Body of pancreas (tissue), 4 donors: ENCODE data around the gene NBAS. TPM values are rescaled to one million over a fixed set of nuclear protein-coding genes. Genes with fewer than 3 reads are reported as not detected.

Experiments
- ATAC-seq: fragments of 150-250 bp; one replicate; pipeline ENCODE4 v1.9.1; 2016
- DNase-seq, 4 donors: peaks; one replicate each; pipeline ENCODE4 v3.0.0-alpha.2; 2019
- H3K27ac ChIP-seq, 4 donors: fragments of 200-600 bp; sonication (generic); 1 replicate in 3 of 4; 2 replicates in 1 of 4; pipeline versions ENCODE4 v1.5.1 to v1.6.1; 2016 to 2019; ENCODE audit warnings: mild to moderate bottlenecking in 1 of 4, mixed read lengths in 1 of 4, moderate library complexity in 1 of 4
- H3K27me3 ChIP-seq, 2 donors: fragments of 200-600 bp; sonication (generic); one replicate each; pipeline ENCODE4 v1.6.0; 2016; ENCODE audit warnings: mild to moderate bottlenecking in 1 of 2
- H3K36me3 ChIP-seq, 2 donors: fragments of 200-600 bp; sonication (generic); replicated peaks in 1 of 2; 2 replicates each; pipeline ENCODE4 v1.5.1; 2016; ENCODE audit warnings: low read depth in 2 of 2; ENCODE audit not compliant: insufficient read depth in 1 of 2
- H3K4me1 ChIP-seq: fragments of 200-600 bp; sonication (generic); one replicate; pipeline ENCODE4 v1.6.0; 2016
- H3K4me3 ChIP-seq, 2 donors: fragments of 200-600 bp; sonication (generic); 1 replicate in 1 of 2; 2 replicates in 1 of 2; pipeline ENCODE4 v1.5.1; 2016 to 2019
- H3K9me3 ChIP-seq, 3 donors: fragments of 200-600 bp; sonication (generic); 1 replicate in 2 of 3; 2 replicates in 1 of 3; pipeline ENCODE4 v1.5.1; 2016
- POLR2A ChIP-seq, 3 donors: fragments of 450-650 bp; IDR thresholded peaks; one replicate each; pipeline ENCODE4 v1.6.1; 2016; ENCODE audit warnings: antibody characterized with exemption in 3 of 3, mild to moderate bottlenecking in 2 of 3
- WGBS, 2 donors: methylation state at CpG; one replicate each; pipeline ENCODE4 v1.1.5; 2017; 5-methylcytosine and 5-hydroxymethylcytosine counted together
- intact Hi-C: fragments of 100-400 bp; cut with DNase I; formaldehyde crosslinking; loops from one replicate; pipeline ENCODE4 v1.15.1; 2023
- total RNA-seq, 2 donors: library from RNA; depleted of rRNA; stranded (reverse); fragments of >200 nt; gene quantifications; one replicate each; pipeline ENCODE4 v1.1.0, GENCODE V29; 2016
- TF ChIP-seq, protein P1 (sequence below), 7 experiments: fragments of 450-650 bp in 4 of 7; fragments of 200-600 bp in 3 of 7; sonication (generic) in 3 of 7; IDR thresholded peaks; one replicate each; pipeline ENCODE4 v1.5.1; 2016 to 2019; ENCODE audit warnings: antibody characterized with exemption in 7 of 7

NBAS gene
- total RNA-seq, 2 donors from 2014 or later: 34.0 to 35.9 TPM

DNA sequence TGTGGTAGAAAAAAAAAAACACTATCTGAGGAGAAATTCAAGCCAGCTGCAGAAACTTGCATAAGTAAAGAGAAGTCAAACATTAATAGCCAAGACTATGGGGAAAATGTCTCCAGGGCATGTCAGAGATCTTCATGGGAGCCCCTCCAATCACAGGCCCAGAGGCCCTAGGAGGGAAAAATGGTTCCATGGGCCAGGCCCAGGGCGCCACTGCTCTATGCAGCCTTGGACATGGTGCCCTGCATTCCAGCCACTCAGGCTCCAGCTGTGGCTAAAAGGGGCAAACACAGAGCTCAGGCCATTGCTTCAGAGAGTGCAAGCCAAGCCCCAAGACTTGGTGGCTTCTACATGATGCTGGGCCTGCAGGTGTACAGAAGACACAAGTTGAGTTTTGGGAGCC is 354.7 kb downstream of the NBAS start:
- Histone ChIP-seq H3K36me3 (no peaks in the 10 kb centered on the region), H3K4me1 (no peaks in the 10 kb centered on the region), H3K9me3 (no peaks in the 10 kb centered on the region), H3K4me3 (no peak overlapping the region), H3K27me3 (no peaks in the 10 kb centered on the region), H3K27ac (no peak overlapping the region)
- 91 to 100% methylated on average over 1 of the region's 1 CpG for WGBS, 2 donors
- no peak for DNase-seq
- intact Hi-C loops: no loop called here
- no peak for TF ChIP-seq POLR2A (IDR thresholded peaks at IDR 0.05)
- TF ChIP-seq, protein P1, sequence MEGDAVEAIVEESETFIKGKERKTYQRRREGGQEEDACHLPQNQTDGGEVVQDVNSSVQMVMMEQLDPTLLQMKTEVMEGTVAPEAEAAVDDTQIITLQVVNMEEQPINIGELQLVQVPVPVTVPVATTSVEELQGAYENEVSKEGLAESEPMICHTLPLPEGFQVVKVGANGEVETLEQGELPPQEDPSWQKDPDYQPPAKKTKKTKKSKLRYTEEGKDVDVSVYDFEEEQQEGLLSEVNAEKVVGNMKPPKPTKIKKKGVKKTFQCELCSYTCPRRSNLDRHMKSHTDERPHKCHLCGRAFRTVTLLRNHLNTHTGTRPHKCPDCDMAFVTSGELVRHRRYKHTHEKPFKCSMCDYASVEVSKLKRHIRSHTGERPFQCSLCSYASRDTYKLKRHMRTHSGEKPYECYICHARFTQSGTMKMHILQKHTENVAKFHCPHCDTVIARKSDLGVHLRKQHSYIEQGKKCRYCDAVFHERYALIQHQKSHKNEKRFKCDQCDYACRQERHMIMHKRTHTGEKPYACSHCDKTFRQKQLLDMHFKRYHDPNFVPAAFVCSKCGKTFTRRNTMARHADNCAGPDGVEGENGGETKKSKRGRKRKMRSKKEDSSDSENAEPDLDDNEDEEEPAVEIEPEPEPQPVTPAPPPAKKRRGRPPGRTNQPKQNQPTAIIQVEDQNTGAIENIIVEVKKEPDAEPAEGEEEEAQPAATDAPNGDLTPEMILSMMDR (IDR thresholded peaks at IDR 0.05): no peak
- no peak for ATAC-seq

DNA sequence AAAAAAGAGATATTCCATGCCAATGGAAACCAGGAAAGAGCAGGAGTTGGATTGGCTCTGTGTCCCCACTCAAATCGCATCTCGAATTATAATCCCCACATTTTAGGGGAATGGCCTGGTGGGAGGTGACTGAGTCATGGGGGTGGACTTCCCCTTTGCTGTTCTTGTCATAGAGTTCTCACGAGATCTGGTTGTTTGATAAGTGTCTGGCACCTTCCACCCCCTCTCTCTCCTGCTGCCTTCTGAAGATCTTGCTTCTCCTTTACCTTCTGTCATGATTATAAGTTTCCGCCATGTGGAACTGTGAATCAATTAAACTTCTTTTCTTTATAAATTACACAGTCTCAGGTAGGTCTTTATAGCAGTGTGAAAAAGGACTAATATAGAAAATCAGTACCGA is 355.6 kb downstream of the NBAS start:
- intact Hi-C loops: no loop called here
- TF ChIP-seq, protein P1 (IDR thresholded peaks at IDR 0.05): no peak
- no peak for TF ChIP-seq POLR2A (IDR thresholded peaks at IDR 0.05)
- Histone ChIP-seq H3K4me1 (no peaks in the 10 kb centered on the region), H3K36me3 (no peaks in the 10 kb centered on the region), H3K27ac (no peak overlapping the region), H3K4me3 (no peak overlapping the region), H3K9me3 (no peaks in the 10 kb centered on the region), H3K27me3 (no peaks in the 10 kb centered on the region)
- no peak for DNase-seq
- ATAC-seq: no peak
- 88 to 95% methylated on average over 5 of the region's 5 CpGs for WGBS, 2 donors

DNA sequence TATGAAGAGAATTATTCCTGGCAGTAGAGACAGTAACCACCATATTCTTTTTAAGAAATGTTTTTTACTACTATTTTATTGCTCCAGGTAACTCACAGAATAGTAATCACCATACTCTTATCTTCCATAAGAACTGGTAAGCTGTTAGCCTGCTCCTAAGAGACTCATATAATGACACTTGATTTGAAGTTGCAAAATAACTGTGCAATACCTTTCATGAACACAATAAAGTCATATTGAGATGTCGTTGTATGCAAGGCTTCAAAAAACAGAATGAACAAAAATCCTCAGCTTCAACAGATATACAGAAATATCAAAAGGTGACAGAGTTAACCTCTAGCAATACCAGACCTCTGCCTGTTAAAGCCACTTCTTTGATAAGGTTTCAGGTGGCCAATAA is 360.1 kb downstream of the NBAS start:
- H3K36me3 ChIP-seq: no peaks in the 10 kb centered on the region
- TF ChIP-seq, protein P1 (IDR thresholded peaks at IDR 0.05): no peak
- no peak for TF ChIP-seq POLR2A (IDR thresholded peaks at IDR 0.05)
- no peaks in the 10 kb centered on the region for H3K4me1 ChIP-seq
- intact Hi-C loops: no loop called here
- ATAC-seq (no peak), DNase-seq (no peak)
- H3K27me3 ChIP-seq: no peaks in the 10 kb centered on the region
- no peak overlapping the region for H3K27ac ChIP-seq
- H3K4me3 ChIP-seq: no peak overlapping the region
- WGBS, 2 donors: 69 to 85% methylated on average over 1 of the region's 1 CpG
- no peaks in the 10 kb centered on the region for H3K9me3 ChIP-seq

DNA sequence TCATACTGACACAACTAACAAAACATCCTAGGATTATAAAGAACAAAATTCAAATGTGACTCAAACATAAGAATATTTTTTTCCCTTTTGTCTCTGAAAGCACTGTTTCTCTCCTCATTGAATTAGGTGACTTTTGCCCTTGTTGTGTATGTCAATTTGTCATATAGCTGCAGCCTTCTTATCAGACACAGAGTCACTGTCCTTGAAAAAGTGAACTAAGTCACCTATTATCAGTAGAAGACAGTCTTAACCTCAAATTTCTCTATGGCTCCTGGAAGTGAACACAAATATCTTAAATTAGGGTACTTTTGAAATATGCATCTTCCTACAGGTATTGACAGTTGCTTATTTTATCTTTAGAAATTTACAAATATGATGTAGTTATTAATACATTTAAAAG is 360.6 kb downstream of the NBAS start:
- ATAC-seq (no peak), DNase-seq (no peak)
- no peaks in the 10 kb centered on the region for H3K36me3 ChIP-seq
- intact Hi-C loops: no loop called here
- H3K27ac ChIP-seq: no peak overlapping the region
- H3K27me3 ChIP-seq: no peaks in the 10 kb centered on the region
- no peak for TF ChIP-seq POLR2A (IDR thresholded peaks at IDR 0.05)
- TF ChIP-seq, protein P1 (IDR thresholded peaks at IDR 0.05): no peak
- H3K4me3 ChIP-seq: no peak overlapping the region
- no peaks in the 10 kb centered on the region for H3K9me3 ChIP-seq
- no peaks in the 10 kb centered on the region for H3K4me1 ChIP-seq

DNA sequence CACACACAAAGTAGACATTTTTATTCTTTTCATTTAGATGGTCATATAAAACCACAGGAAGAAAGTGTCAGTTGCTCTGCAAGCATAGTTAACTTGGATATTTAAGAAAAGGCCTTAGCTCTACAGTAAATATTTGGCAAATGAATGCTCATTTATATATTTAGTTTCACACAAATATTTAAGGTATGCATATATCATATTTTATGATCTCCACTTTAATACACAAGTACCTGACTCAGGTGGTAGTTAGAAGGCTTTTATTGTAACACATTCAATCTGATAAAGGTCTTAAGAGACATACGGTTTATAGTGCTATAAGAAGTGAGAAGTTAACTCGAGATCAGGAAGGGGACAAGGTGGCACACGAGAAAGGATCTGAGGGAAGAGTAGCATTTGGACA is 363.1 kb downstream of the NBAS start:
- H3K9me3 ChIP-seq: no peaks in the 10 kb centered on the region
- no peak for TF ChIP-seq POLR2A (IDR thresholded peaks at IDR 0.05)
- TF ChIP-seq, protein P1 (IDR thresholded peaks at IDR 0.05): no peak
- 87 to 89% methylated on average over 3 of the region's 3 CpGs for WGBS, 2 donors
- H3K36me3 ChIP-seq: no peaks in the 10 kb centered on the region
- no peaks in the 10 kb centered on the region for H3K4me1 ChIP-seq
- no peaks in the 10 kb centered on the region for H3K27me3 ChIP-seq
- DNase-seq: no peak
- H3K27ac ChIP-seq: no peak overlapping the region
- no peak overlapping the region for H3K4me3 ChIP-seq
- no peak for ATAC-seq
- intact Hi-C loops: no loop called here
